DOHH2 (cell line): ENCODE measurements around the gene FASTKD3.

ENCODE experiments used
- H3F3A ChIP-seq: fragments of 200-600 bp; sonication (generic), shearing (Covaris generic); 2 replicates; pipeline ENCODE4 v1.6.0; 2016; ENCODE audit warnings: antibody characterized with exemption, mild to moderate bottlenecking; ENCODE audit not compliant: control insufficient read depth, insufficient read depth
- H3K27ac ChIP-seq: fragments of 200-600 bp; sonication (generic); 2 replicates; pipeline ENCODE4 v1.5.1; 2014; ENCODE audit warnings: low read depth, mild to moderate bottlenecking, low read length, moderate library complexity
- H3K27me3 ChIP-seq: fragments of 200-600 bp; sonication (generic); 2 replicates; pipeline ENCODE4 v1.6.1; 2014; ENCODE audit warnings: mild to moderate bottlenecking, low read length, mixed read lengths; ENCODE audit not compliant: control insufficient read depth
- H3K36me3 ChIP-seq: fragments of 200-600 bp; sonication (generic); 2 replicates; pipeline ENCODE4 v1.6.1; 2014; ENCODE audit warnings: mild to moderate bottlenecking, low read length, moderate library complexity, mixed read lengths; ENCODE audit not compliant: control insufficient read depth
- H3K4me1 ChIP-seq: fragments of 200-600 bp; sonication (generic); 2 replicates; pipeline ENCODE4 v1.6.1; 2014; ENCODE audit warnings: mild to moderate bottlenecking, low read length, mixed read lengths; ENCODE audit not compliant: control insufficient read depth
- H3K4me2 ChIP-seq: fragments of 200-600 bp; sonication (generic); 2 replicates; pipeline ENCODE4 v1.6.0; 2014; ENCODE audit warnings: mild to moderate bottlenecking, low read length, moderate library complexity
- H3K4me3 ChIP-seq: fragments of 200-600 bp; sonication (generic); 2 replicates; pipeline ENCODE4 v1.5.1; 2014; ENCODE audit warnings: mild to moderate bottlenecking, low read length, mixed read lengths
- H3K79me2 ChIP-seq: fragments of 200-600 bp; sonication (generic); 2 replicates; pipeline ENCODE4 v1.6.1; 2014; ENCODE audit warnings: mild to moderate bottlenecking, low read length, mixed read lengths; ENCODE audit not compliant: control insufficient read depth
- H3K9me2 ChIP-seq: fragments of 200-600 bp; sonication (generic); replicated peaks from 2 replicates; pipeline ENCODE4 v1.6.1; 2014; ENCODE audit warnings: mild to moderate bottlenecking, low read length, mixed read lengths; ENCODE audit not compliant: control insufficient read depth
- H3K9me3 ChIP-seq: fragments of 200-600 bp; sonication (generic); 2 replicates; pipeline ENCODE4 v1.6.1; 2014; ENCODE audit warnings: antibody characterized with exemption, low read length, mixed read lengths; ENCODE audit not compliant: control insufficient read depth, insufficient read depth
- H4K20me1 ChIP-seq: fragments of 200-600 bp; sonication (generic); 2 replicates; pipeline ENCODE4 v1.6.0; 2014; ENCODE audit warnings: low read depth, mild to moderate bottlenecking, antibody characterized with exemption, low read length, moderate library complexity; ENCODE audit not compliant: control insufficient read depth, insufficient read depth
- EZH2phosphoT487 ChIP-seq: fragments of 200-600 bp; sonication (generic); IDR thresholded peaks from 2 replicates; pipeline ENCODE4 v1.6.1; 2017; ENCODE audit warnings: borderline replicate concordance, mild to moderate bottlenecking, antibody characterized with exemption, low read length, moderate library complexity, mixed read lengths
- TF ChIP-seq, protein P1 (sequence below): fragments of 200-600 bp; sonication (generic); IDR thresholded peaks from one replicate; pipeline ENCODE4 v1.5.1; 2014; ENCODE audit warnings: antibody characterized with exemption, mild to moderate bottlenecking, low read depth, low read length; ENCODE audit not compliant: poor library complexity, severe bottlenecking

The FASTKD3 gene

DNA sequence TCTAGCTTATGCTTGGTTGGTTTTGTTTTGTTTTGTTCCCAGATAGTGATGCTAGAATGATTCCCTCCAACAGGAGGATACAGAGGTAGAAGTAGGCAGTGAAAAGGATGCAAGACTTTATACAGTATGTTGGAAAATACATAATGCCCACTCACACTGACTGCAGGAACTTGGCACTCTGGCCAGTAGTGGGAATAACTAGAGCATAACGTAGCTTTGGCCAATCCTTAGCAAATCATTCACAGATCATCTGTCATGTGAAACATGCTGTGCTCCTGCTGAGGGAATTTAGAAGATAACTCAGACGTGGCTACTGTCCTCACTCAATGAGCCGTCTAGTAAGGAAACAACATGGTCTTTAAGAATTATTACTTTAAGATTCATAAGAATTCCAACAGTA, 31.4 kb downstream of the FASTKD3 start:
- Histone ChIP-seq H4K20me1 (no peaks in the 10 kb centered on the region), H3K9me3 (no peaks in the 10 kb centered on the region), H3K27ac (no peak overlapping the region)

DNA sequence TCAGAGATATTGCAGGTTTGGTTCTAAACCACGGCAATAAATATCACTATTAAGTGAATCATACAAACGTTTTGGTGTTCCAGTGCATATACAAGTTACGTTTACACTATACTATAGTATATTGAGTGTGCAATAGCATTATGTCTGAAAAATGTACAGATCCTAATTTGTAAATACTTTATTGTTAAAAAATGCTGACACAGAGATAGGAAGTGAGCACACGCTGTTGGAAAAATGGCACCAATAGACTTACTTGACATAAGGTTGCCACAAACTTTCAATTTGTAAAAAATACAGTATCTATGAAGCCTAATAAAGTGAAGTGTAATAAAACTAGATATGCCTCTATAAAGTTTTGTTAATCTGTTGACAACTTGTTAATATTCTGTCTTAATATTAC, 33.8 kb downstream of the FASTKD3 start:
- no peaks in the 10 kb centered on the region for H3K4me1 ChIP-seq
- no peak overlapping the region for H3K4me3 ChIP-seq
- no peaks in the 10 kb centered on the region for H3K36me3 ChIP-seq
- TF ChIP-seq, protein P1, sequence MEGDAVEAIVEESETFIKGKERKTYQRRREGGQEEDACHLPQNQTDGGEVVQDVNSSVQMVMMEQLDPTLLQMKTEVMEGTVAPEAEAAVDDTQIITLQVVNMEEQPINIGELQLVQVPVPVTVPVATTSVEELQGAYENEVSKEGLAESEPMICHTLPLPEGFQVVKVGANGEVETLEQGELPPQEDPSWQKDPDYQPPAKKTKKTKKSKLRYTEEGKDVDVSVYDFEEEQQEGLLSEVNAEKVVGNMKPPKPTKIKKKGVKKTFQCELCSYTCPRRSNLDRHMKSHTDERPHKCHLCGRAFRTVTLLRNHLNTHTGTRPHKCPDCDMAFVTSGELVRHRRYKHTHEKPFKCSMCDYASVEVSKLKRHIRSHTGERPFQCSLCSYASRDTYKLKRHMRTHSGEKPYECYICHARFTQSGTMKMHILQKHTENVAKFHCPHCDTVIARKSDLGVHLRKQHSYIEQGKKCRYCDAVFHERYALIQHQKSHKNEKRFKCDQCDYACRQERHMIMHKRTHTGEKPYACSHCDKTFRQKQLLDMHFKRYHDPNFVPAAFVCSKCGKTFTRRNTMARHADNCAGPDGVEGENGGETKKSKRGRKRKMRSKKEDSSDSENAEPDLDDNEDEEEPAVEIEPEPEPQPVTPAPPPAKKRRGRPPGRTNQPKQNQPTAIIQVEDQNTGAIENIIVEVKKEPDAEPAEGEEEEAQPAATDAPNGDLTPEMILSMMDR = no peak
- TF ChIP-seq EZH2phosphoT487 = no peak
- H3K9me3 ChIP-seq = no peaks in the 10 kb centered on the region
- no peaks in the 10 kb centered on the region; the same call in 1 of the 2 replicates for H3K9me2 ChIP-seq
- no peak overlapping the region for H3K27ac ChIP-seq
- H3F3A ChIP-seq = no peaks in the 10 kb centered on the region
- no peaks in the 10 kb centered on the region for H4K20me1 ChIP-seq
- no peaks in the 10 kb centered on the region for H3K79me2 ChIP-seq
- H3K4me2 ChIP-seq = no peak overlapping the region
- H3K27me3 ChIP-seq = no peaks in the 10 kb centered on the region

More for the DNA sequence above, 31.4 kb downstream of the FASTKD3 start:
- TF ChIP-seq, protein P1 = no peak
- TF ChIP-seq EZH2phosphoT487 = no peak
- H3K4me3 ChIP-seq = no peak overlapping the region
- no peaks in the 10 kb centered on the region for H3K79me2 ChIP-seq
- H3K27me3 ChIP-seq = no peaks in the 10 kb centered on the region
- no peaks in the 10 kb centered on the region for H3K36me3 ChIP-seq
- no peaks in the 10 kb centered on the region for H3F3A ChIP-seq
- no peak overlapping the region for H3K4me2 ChIP-seq
- H3K9me2 ChIP-seq = no peaks in the 10 kb centered on the region; the same call in 1 of the 2 replicates
- H3K4me1 ChIP-seq = no peaks in the 10 kb centered on the region

DNA sequence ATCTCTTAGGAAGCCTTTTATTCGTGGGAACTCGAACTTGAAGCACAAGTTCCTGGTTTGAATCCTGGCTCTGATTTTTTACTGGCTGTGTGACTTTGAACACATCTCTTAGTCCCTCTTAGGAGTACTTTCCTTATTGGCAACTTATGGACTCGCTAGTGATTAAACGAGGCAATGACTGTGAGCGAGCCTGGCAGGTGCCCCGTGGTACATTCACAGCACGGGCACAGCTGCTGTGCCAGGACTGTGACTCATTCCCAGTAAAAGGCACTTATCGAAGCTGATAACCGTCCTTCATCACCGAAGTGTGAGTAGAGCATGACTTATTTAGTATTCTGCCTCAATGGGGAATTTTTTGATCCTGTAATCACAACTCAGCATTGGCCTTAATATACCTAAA, 40.6 kb downstream of the FASTKD3 start:
- H3K9me2 ChIP-seq = no peaks in the 10 kb centered on the region
- TF ChIP-seq, protein P1 = no peak
- TF ChIP-seq EZH2phosphoT487 = no peak
- H3F3A ChIP-seq = no peaks in the 10 kb centered on the region
- no peak overlapping the region for H3K27ac ChIP-seq
- no peak overlapping the region for H3K4me3 ChIP-seq
- no peaks in the 10 kb centered on the region for H3K9me3 ChIP-seq
- no peaks in the 10 kb centered on the region for H3K27me3 ChIP-seq
- no peaks in the 10 kb centered on the region for H3K4me1 ChIP-seq
- no peaks in the 10 kb centered on the region for H3K36me3 ChIP-seq
- H4K20me1 ChIP-seq = no peaks in the 10 kb centered on the region
- H3K79me2 ChIP-seq = no peaks in the 10 kb centered on the region
- H3K4me2 ChIP-seq = no peak overlapping the region
